OCI-LY7 (cell line): ENCODE measurements around the gene RFK. TPM values are rescaled to one million over a fixed set of nuclear protein-coding genes. Genes with fewer than 3 reads are reported as not detected.

ENCODE experiments used
- BruUV-seq: library from RNA; stranded (reverse); fragments of 400-500 nt; replicated peaks from 2 replicates; lab custom pipeline; 2021; lab: Mats Ljungman, UMichigan
- CTCF ChIA-PET: fragments of 300-600 bp; sonication (Branson Sonifier 250); formaldehyde crosslinking; loops from one replicate; lab custom pipeline; 2022; ENCODE audit warnings: antibody characterized with exemption; ENCODE audit not compliant: unreplicated experiment; lab: Charles Lee
- POLR2A ChIA-PET: fragments of 300-600 bp; sonication (Branson Sonifier 250); formaldehyde crosslinking; loops from one replicate; lab custom pipeline; 2022; ENCODE audit warnings: antibody characterized with exemption; lab: Charles Lee
- DNase-seq: peaks from one replicate; pipeline ENCODE4 v3.0.0-alpha.2; 2015; ENCODE audit warnings: low spot score
- H2AFZ ChIP-seq: fragments of 200-600 bp; sonication (generic), shearing (Covaris generic); 2 replicates; pipeline ENCODE4 v1.6.1; 2014; ENCODE audit warnings: mild to moderate bottlenecking, antibody characterized with exemption, low read length, moderate library complexity
- H3K27ac ChIP-seq: fragments of 200-600 bp; sonication (generic); 2 replicates; pipeline ENCODE4 v1.5.1; 2014; ENCODE audit warnings: mixed run types, low read depth, mild to moderate bottlenecking, moderate library complexity, low read length, inconsistent platforms; ENCODE audit not compliant: poor library complexity, severe bottlenecking
- H3K36me3 ChIP-seq: fragments of 200-600 bp; sonication (generic); 2 replicates; pipeline ENCODE4 v1.6.1; 2014; ENCODE audit warnings: mild to moderate bottlenecking, antibody characterized with exemption, low read length, moderate library complexity, mixed read lengths; ENCODE audit not compliant: insufficient read depth
- H3K4me1 ChIP-seq: fragments of 200-600 bp; sonication (generic); 2 replicates; pipeline ENCODE4 v1.5.1; 2014; ENCODE audit warnings: mild to moderate bottlenecking, low read length; ENCODE audit not compliant: insufficient read depth, poor library complexity, severe bottlenecking
- H3K4me2 ChIP-seq: fragments of 200-600 bp; sonication (generic); 2 replicates; pipeline ENCODE4 v1.6.1; 2014; ENCODE audit warnings: mild to moderate bottlenecking, low read length
- H3K4me3 ChIP-seq: fragments of 200-600 bp; sonication (generic); 2 replicates; pipeline ENCODE4 v1.5.1; 2014; ENCODE audit warnings: mild to moderate bottlenecking, low read depth, low read length; ENCODE audit not compliant: poor library complexity, severe bottlenecking
- H3K79me2 ChIP-seq: fragments of 200-600 bp; sonication (generic); 2 replicates; pipeline ENCODE4 v1.6.1; 2016; ENCODE audit warnings: low read depth, mild to moderate bottlenecking, low read length, moderate library complexity, mixed read lengths; ENCODE audit not compliant: insufficient read depth
- H3K9me2 ChIP-seq: fragments of 200-600 bp; sonication (generic); 2 replicates; pipeline ENCODE4 v1.6.1; 2016; ENCODE audit warnings: mild to moderate bottlenecking, low read length, mixed read lengths; ENCODE audit not compliant: insufficient read depth
- H3K9me3 ChIP-seq: fragments of 200-600 bp; sonication (generic); 2 replicates; pipeline ENCODE4 v1.6.1; 2014; ENCODE audit warnings: mild to moderate bottlenecking, mixed run types, low read length, mixed read lengths
- H4K20me1 ChIP-seq: fragments of 200-600 bp; sonication (generic); 2 replicates; pipeline ENCODE4 v1.6.1; 2014; ENCODE audit warnings: mild to moderate bottlenecking, antibody characterized with exemption, low read length, moderate library complexity, mixed read lengths; ENCODE audit not compliant: insufficient read depth
- CTCF ChIP-seq: fragments of 200-600 bp; sonication (generic); conservative IDR thresholded peaks from 2 replicates; pipeline ENCODE4 v1.5.1; 2014; ENCODE audit warnings: mild to moderate bottlenecking, antibody characterized with exemption, low read length, moderate library complexity, mixed read lengths
- EZH2phosphoT487 ChIP-seq: fragments of 200-600 bp; sonication (generic); IDR thresholded peaks from 2 replicates; pipeline ENCODE4 v1.6.1; 2018; ENCODE audit warnings: low read depth, borderline replicate concordance, mild to moderate bottlenecking, mixed run types, antibody characterized with exemption, low read length, moderate library complexity, mixed read lengths
- intact Hi-C: fragments of 100-400 bp; cut with micrococcal nuclease; formaldehyde crosslinking; loops from one replicate; pipeline ENCODE4 v1.10.0; 2022; ENCODE audit not compliant: unreplicated experiment
- total RNA-seq, 2 experiments: library from RNA; depleted of rRNA in 1 of 2; stranded (reverse); fragments of >200 nt in 1 of 2; shearing (Covaris generic) in 1 of 2; gene quantifications; 2 replicates each; pipeline ENCODE4 v1.2.3, GENCODE V29; 2014 to 2022

RFK gene
- total RNA-seq, 2 experiments from 2014 or later, result 28.7 to 37.8 TPM

- Histone ChIP-seq H3K36me3 (no peaks in the 10 kb centered on the region), H2AFZ (no peak overlapping the region), H3K9me3 (no peaks in the 10 kb centered on the region), H4K20me1 (no peaks in the 10 kb centered on the region), H3K9me2 (no peaks in the 10 kb centered on the region), H3K4me2 (no peak overlapping the region), H3K4me3 (no peak overlapping the region), H3K79me2 (no peaks in the 10 kb centered on the region), H3K4me1 (peaks cover 56% of the 10 kb centered on the region), H3K27ac (no peak overlapping the region)
- no peak for DNase-seq
- ChIA-PET CTCF (no interaction called here), POLR2A (interaction anchor here (0.5 to 1.5 kb wide), 8 partner anchors 8 to 353 kb away, joined by 3 to 12 read pairs (median 3); partner anchors contain the start of gene RFK)
- intact Hi-C loops, result loop anchor here (5.0 kb wide), 1 partner anchor 238 kb away; no protein-coding TSS in a partner anchor
- TF ChIP-seq EZH2phosphoT487, result no peak
- no peak for TF ChIP-seq CTCF
- no TSS peak for BruUV-seq
These were observed 10.2 kb upstream of the RFK start for GRCh38 chr9:76404401-76404800.

- Histone ChIP-seq H3K9me3 (no peaks in the 10 kb centered on the region), H3K9me2 (no peaks in the 10 kb centered on the region), H4K20me1 (no peaks in the 10 kb centered on the region), H3K4me3 (peak overlapping the region; percentile 6), H3K4me2 (peak overlapping the region; percentile 55), H3K36me3 (no peaks in the 10 kb centered on the region), H3K4me1 (peaks cover 46% of the 10 kb centered on the region), H2AFZ (peak overlapping the region; percentile 90), H3K27ac (peak overlapping the region; percentile 23), H3K79me2 (no peaks in the 10 kb centered on the region)
- ChIA-PET POLR2A (interaction anchor here (0.6 to 2.4 kb wide), 4 partner anchors 8 to 226 kb away, joined by 3 to 12 read pairs (median 6); partner anchors contain the start of gene RFK), CTCF (no interaction called here)
- peak; percentile 68 for DNase-seq
- BruUV-seq, result no TSS peak
- TF ChIP-seq EZH2phosphoT487 (no peak), CTCF (peak; percentile 86)
- intact Hi-C loops, result loop anchor here (2.0 to 5.0 kb wide), 3 partner anchors 239 to 301 kb away; no protein-coding TSS in a partner anchor
These were observed 9.1 kb upstream of the RFK start for GRCh38 chr9:76403352-76403751.
